Cortex of kidney (tissue), 1 donor: ENCODE data around the gene VSTM2L.
"Not testable (repeated sequence)": the region's sequence is repeated elsewhere in the genome, so short reads cannot be mapped to it uniquely, and the experiment has no call there.

Experiments
- DNase-seq: peaks from one replicate; lab custom pipeline; 2025; lab: John Stamatoyannopoulos, UW

VSTM2L gene

DNA sequence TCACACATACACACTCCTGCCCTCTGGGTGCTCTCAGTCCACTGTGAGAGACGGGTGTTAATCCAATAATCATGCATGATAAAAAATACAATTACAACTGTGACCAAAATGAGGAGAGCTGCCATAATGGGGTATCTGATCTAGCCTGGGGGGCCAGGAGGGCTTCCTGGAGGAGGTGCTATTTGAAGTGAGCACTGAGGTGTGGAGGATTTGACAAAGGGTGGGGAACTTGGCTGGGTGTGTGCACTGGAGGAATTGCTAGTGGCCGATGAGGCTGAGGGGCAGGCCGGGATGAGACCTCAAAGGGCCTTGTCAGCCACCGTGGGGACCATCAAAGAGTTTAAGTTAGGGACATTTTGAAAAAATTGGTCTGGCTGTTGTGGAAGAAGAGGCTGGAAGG, 34.8 kb downstream of the VSTM2L start:
- DNase-seq: no peak

DNA sequence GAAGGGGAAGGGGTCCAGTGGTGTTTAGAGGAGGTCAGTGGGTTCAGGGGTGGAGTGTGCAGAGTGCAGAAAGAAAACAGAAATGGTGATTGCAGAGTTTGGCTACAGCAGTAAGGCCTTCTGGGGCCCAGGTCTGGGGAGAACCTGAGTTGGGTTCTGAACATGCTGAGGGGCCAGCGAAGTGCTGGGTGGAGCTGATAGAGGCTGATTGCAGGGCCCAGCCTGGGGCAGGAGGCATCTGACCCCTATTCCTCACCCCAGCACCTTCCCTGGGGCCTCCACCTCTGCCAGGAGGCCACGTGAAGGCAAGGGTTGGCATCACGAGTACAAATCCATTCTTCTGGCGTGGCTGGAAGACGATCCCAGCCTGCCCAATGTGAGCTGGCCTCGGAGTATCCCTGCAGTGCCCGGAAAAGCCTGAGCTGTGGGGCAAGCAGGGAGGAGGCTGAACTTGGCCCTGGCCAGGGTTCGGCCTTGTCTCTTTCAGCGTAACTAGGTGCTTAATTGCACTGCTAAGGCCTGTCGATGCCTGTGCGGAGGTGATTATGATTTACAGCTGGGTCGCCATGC, 35.3 kb downstream of the VSTM2L start:
- no peak for DNase-seq

GRCh38 chr20:37938954-37939353, 36.0 kb downstream of the VSTM2L start:
- DNase-seq: no peak

- DNase-seq: no peak
Observed at GRCh38 chr20:37939701-37940560, 37.0 kb downstream of the VSTM2L start.

GRCh38 chr20:37940858-37941257, 37.9 kb downstream of the VSTM2L start:
- DNase-seq: no peak

GRCh38 chr20:37941332-37941731, 38.4 kb downstream of the VSTM2L start:
- DNase-seq: no peak

GRCh38 chr20:37941992-37942391, 39.1 kb downstream of the VSTM2L start:
- no peak for DNase-seq

GRCh38 chr20:37943033-37943432, 40.1 kb downstream of the VSTM2L start:
- DNase-seq: no peak

- DNase-seq: no peak
Observed at GRCh38 chr20:37943501-37944455, 40.9 kb downstream of the VSTM2L start.

- no peak for DNase-seq
Observed at GRCh38 chr20:37944456-37944981, 41.6 kb downstream of the VSTM2L start.

DNA sequence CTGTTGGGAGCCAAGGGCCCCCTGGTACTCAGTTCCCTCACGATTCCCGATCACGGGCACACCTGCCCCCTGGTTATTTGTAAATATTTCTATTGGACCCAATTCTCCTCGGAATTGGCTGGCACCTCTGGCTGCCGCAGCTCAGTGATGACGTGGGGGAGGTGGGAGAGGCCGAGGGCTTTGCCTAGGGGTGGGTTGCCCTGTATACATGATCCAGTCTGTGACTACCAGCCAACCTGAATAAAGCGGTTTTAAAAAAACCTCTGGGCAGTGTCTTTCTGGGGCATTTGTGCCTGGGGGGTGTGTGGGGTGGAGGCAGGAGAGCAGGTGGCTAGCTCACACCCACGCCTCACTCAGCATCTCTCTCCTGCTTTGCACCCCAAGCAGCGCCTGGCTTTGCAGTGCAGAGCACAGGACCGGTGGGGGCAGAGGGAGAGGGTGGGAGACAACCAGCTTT, 42.2 kb downstream of the VSTM2L start:
- DNase-seq: no peak

DNA sequence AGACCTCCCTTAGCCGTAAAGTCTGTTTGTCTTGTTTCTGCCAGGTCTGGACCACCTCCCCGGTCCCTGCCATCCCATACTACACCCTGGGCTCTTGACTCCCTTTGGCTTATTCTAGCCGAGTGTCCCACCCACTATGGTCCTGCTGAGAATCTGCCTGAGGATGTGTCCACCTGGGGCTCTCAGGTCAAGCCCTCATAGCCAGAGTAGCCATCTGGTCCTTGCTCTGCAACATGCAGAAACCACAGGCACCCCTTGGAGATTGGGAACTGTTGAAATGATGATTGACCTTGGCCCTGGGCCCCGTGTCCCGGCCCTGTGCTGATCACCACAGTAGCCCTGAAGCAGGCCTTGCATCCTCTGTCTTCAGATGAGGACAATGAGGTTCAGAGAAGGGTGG, 44.0 kb downstream of the VSTM2L start:
- no peak for DNase-seq

GRCh38 chr20:37947943-37948342, 45.0 kb downstream of the VSTM2L start:
- DNase-seq: no peak

DNA sequence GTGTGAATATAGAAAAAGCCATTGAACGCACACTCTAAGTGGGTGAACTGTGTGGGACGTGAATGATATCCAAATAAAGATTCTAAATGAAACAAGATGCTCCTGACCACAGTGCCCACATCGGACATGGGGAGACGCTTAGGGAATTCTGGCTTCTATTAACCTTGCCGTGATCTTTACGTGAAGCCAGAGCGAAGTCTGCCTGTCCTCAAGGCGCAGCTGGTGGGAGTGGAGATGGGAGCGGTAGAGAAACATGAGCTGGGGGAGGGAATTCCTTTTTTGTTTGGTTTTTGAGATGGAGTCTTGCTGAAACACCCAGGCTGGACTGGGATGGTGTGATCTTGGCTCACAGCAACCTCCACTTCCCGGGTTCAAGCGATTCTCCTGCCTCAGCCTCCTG, 46.0 kb downstream of the VSTM2L start:
- DNase-seq: no peak

DNA sequence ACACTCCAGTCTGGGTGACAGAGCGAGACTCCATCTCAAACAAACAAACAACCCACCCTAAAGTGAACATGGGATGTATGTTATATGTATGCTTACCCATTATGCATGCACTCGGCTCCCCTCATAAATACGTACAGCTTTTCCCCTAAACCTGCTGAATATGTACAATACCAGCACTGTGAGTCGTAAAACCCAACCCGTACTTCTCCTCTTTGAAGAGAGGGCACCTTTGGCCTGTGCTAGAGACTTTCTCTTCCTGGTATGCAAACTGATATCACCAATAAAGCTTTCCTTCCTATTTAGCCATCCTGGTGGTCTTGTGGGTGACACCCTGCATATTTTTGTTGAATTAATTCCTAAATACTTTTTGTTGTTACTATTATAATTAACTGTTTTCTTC, 51.3 kb downstream of the VSTM2L start:
- no peak for DNase-seq

GRCh38 chr20:37954626-37955025, 51.7 kb downstream of the VSTM2L start:
- no peak for DNase-seq

DNA sequence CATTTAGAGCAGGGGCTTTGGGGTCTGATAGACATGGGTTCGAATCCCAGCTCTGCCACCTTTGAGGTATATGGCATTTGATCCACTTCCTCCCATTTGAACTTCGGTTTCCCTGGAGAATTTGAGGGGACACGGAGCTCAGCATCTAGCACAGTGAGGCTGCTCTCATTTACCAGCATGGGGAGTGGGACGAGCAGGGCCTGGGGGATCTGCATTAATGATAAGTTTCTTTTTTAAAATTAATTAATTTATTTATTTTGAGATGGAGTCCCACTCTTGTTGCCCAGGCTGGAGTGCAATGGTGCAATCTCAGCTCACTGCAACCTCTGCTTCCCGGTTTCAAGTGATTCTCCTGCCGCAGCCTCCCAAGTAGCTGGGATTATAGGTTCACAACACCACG, 52.6 kb downstream of the VSTM2L start:
- no peak for DNase-seq

DNA sequence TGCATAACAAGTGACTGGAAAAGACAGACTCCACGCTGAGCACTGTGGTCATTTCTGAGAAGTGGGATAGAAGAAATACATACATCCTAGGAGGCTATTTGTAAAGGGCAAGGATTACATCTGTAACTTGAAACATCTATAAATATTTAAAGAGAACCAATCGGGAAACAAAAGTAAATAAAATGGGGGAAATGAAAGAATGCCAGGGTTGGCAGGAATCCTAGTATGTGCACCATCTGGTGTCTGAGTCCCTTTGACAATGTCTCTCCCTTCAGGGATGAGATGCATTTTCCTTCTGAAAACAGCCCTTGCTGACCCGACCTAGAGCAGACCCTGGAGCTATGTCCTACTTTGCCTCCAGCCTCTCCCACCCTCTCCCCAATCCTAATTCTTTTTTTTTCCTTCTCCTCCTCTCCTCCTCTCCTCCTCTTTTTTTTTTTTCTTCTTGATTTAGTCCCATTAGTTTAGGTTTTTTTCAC, 53.2 kb downstream of the VSTM2L start:
- DNase-seq: no peak

DNA sequence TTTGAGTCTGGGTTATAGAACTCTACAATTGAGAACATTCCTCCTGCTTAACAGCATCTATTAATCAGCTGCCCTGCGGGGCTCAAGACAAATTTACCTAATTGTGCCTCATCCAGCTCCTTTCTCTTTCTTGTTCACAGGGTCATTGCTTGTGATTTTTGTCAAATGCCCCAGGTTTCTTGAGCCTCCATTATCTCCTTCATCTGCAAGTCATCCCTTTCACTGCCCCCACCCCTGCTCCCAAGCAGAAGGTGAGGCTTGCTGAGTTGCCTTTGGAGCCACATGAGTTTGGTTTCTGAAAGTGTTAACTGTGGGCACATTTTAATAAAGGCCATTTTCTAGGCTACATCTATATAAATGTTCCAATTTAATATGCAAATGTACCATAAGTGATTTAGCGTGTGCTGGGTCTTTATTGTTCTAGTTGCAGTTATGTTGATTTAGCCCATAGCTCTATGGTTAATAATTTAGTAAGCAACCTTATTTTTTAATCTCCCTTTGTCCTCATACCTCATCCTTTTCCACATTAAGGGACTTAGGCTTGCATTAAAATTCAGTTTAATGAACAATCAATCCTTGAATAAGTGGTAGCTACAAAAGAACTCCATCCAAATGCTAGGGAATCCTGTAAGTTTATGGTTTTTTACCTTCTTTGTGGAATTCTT, 56.1 kb downstream of the VSTM2L start:
- no peak for DNase-seq

DNA sequence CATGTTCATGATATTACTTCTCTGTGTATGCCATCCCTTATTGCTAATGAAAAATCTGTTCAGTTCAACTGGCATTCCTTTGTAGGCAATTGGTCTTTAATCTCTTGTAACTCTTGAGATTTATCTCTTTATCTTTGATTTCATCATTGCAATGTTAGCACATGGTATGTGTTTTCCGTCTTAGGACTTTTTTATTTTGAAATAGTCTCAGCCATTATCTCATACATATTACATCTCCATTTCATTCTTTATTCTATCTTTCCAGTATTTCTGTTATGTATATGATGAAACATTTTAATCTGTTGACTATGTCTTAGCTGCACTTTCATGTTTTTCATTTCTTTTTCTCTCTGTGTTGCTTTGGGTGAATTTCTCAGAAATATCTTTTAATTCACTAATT, 58.1 kb downstream of the VSTM2L start:
- no peak for DNase-seq

DNA sequence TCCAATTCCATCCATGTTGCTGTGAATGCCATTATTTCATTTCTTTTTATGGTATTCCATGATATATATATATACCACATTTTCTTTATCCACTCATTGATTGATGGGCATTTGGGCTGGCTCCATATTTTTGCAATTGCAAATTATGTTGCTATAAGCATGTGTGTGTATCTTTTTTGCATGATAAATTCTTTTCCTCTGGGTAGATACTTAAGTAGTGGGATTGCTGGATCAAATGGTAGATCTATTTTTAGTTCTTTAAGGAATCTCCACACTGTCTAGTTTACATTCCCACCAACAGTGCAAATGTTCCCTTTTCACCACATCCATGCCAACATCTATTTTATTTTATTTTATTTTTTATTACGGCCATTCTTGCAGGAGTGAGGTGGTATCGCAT, 60.6 kb downstream of the VSTM2L start:
- DNase-seq: not testable (repeated sequence)
